H1 (cell line): ENCODE measurements around the gene ZGRF1. TPM values are rescaled to one million over a fixed set of nuclear protein-coding genes. Genes with fewer than 3 reads are reported as not detected.
A peak's percentile ranks its signal among the peaks of the same experiment; 100 is the strongest.

Experiments used
- ASH2L ChIP-seq: fragments of 200-600, 300-600 bp; sonication (generic); IDR thresholded peaks from one replicate; pipeline ENCODE4 v1.7.1; 2017; ENCODE audit warnings: low read length
- BCL11A ChIP-seq, 2 experiments: IDR thresholded peaks; one replicate each; pipeline ENCODE4 v1.6.1; 2011; ENCODE audit warnings: low read depth in 2 of 2, low read length in 2 of 2, mild to moderate bottlenecking in 2 of 2
- BRCA1 ChIP-seq: IDR thresholded peaks from 2 replicates; pipeline ENCODE4 v1.6.1; 2012; ENCODE audit warnings: low read depth, low read length, improper control_type of control experiment
- CBX5 ChIP-seq: fragments of 300-800, 300-1000 bp; sonication (generic); IDR thresholded peaks from 2 replicates; pipeline ENCODE4 v1.7.1; 2016; ENCODE audit warnings: antibody characterized with exemption, low read length, low read depth
- CHD1 ChIP-seq: IDR thresholded peaks from 2 replicates; pipeline ENCODE4 v1.6.1; 2012; ENCODE audit warnings: low read depth, low read length, improper control_type of control experiment
- CHD2 ChIP-seq: IDR thresholded peaks from 2 replicates; pipeline ENCODE4 v1.6.1; 2012; ENCODE audit warnings: low read length, improper control_type of control experiment
- CTBP2 ChIP-seq: IDR thresholded peaks from 2 replicates; pipeline ENCODE4 v1.7.0; 2011; ENCODE audit warnings: borderline replicate concordance, mild to moderate bottlenecking, moderate library complexity, mixed read lengths, low read length; ENCODE audit not compliant: insufficient read depth, insufficient read length
- EGR1 ChIP-seq: IDR thresholded peaks from 2 replicates; pipeline ENCODE4 v1.6.1; 2011; ENCODE audit warnings: low read depth, low read length, borderline replicate concordance
- FOSL1 ChIP-seq: IDR thresholded peaks from 2 replicates; pipeline ENCODE4 v1.6.1; 2011; ENCODE audit warnings: mild to moderate bottlenecking, low read depth, low read length, moderate library complexity; ENCODE audit not compliant: insufficient read depth
- GABPA ChIP-seq: IDR thresholded peaks from 2 replicates; pipeline ENCODE4 v1.6.1; 2011; ENCODE audit warnings: mild to moderate bottlenecking, low read length, moderate library complexity, borderline replicate concordance; ENCODE audit not compliant: insufficient read depth
- HDAC6 ChIP-seq: IDR thresholded peaks from one replicate; pipeline ENCODE4 v1.7.1; 2012; ENCODE audit warnings: low read depth, mild to moderate bottlenecking, inconsistent platforms, low read length, moderate library complexity
- NANOG ChIP-seq: IDR thresholded peaks from 2 replicates; pipeline ENCODE4 v1.6.1; 2011; ENCODE audit warnings: low read length, low read depth, mild to moderate bottlenecking, inconsistent platforms; ENCODE audit not compliant: insufficient read depth, poor library complexity, severe bottlenecking
- POLR2A ChIP-seq, 2 experiments: IDR thresholded peaks; 1 replicate in 1 of 2; 2 replicates in 1 of 2; pipeline ENCODE4 v1.6.1; 2011; ENCODE audit warnings: low read depth in 2 of 2, low read length in 2 of 2, mild to moderate bottlenecking in 2 of 2; ENCODE audit errors: control extremely low read depth in 1 of 2
- POLR2AphosphoS5 ChIP-seq: IDR thresholded peaks from 2 replicates; pipeline ENCODE4 v1.6.1; 2011; ENCODE audit warnings: low read depth, low read length
- RFX5 ChIP-seq: IDR thresholded peaks from 2 replicates; pipeline ENCODE4 v1.6.1; 2011; ENCODE audit warnings: low read depth, low read length, improper control_type of control experiment, borderline replicate concordance
- SIN3A ChIP-seq, 2 experiments: IDR thresholded peaks in 1 of 2; conservative IDR thresholded peaks in 1 of 2; 2 replicates each; pipeline ENCODE4 v1.6.1; 2011 to 2012; ENCODE audit warnings: low read length in 2 of 2, improper control_type of control experiment in 1 of 2, low read depth in 1 of 2, mild to moderate bottlenecking in 1 of 2
- SIRT6 ChIP-seq: IDR thresholded peaks from one replicate; pipeline ENCODE4 v1.7.1; 2012; ENCODE audit warnings: low read length, inconsistent platforms
- SP2 ChIP-seq: IDR thresholded peaks from 2 replicates; pipeline ENCODE4 v1.6.1; 2012; ENCODE audit warnings: mild to moderate bottlenecking, low read length, inconsistent platforms
- SP4 ChIP-seq: IDR thresholded peaks from 2 replicates; pipeline ENCODE4 v1.6.1; 2012; ENCODE audit warnings: low read length, inconsistent platforms
- SRF ChIP-seq: IDR thresholded peaks from 2 replicates; pipeline ENCODE4 v1.6.1; 2011; ENCODE audit warnings: mild to moderate bottlenecking, low read depth, low read length, moderate library complexity
- SUZ12 ChIP-seq: fragments of 200-600 bp; sonication (generic); IDR thresholded peaks from 2 replicates; pipeline ENCODE4 v1.6.1; 2012; ENCODE audit warnings: mild to moderate bottlenecking, inconsistent platforms, low read length, moderate library complexity, mixed read lengths
- TAF1 ChIP-seq: IDR thresholded peaks from 2 replicates; pipeline ENCODE4 v1.6.1; 2011; ENCODE audit warnings: mild to moderate bottlenecking, low read depth, low read length
- TCF12 ChIP-seq: IDR thresholded peaks from 2 replicates; pipeline ENCODE4 v1.6.1; 2011; ENCODE audit warnings: low read depth, mild to moderate bottlenecking, low read length
- TEAD4 ChIP-seq: IDR thresholded peaks from 2 replicates; pipeline ENCODE4 v1.6.1; 2012; ENCODE audit warnings: low read depth, low read length, inconsistent platforms, mixed read lengths
- polyA plus RNA-seq, 7 experiments: library from polyadenylated mRNA; depleted of rRNA in 3 of 7; stranded (reverse) in 5 of 7; unstranded in 2 of 7; fragments of >200 nt in 5 of 7; fragments of 200-250 nt in 2 of 7; gene quantifications; 1 replicate in 5 of 7; 2 replicates in 1 of 7; 4 replicates in 1 of 7; pipeline versions ENCODE4 v1.2.1 to v1.2.3, GENCODE V29; 2011 to 2013; ENCODE audit warnings: missing spikeins in 2 of 7, mixed read lengths in 2 of 7
- total RNA-seq: library from RNA; stranded (reverse); fragmentation: NEBNext Ultra II Directional; extraction: Animal tissue kit (Norgen Biotek cat#: 25700); gene quantifications from 2 replicates; pipeline ENCODE4 v1.2.1, GENCODE V29; 2021
- TF ChIP-seq, protein P1 (sequence below): IDR thresholded peaks from 2 replicates; pipeline ENCODE4 v1.6.1; 2011; ENCODE audit warnings: low read depth, mild to moderate bottlenecking, low read length; ENCODE audit not compliant: insufficient read depth

Gene ZGRF1
- total and polyA plus RNA-seq, 2 of the 8 experiments (the other 6 are each of a cell fraction or from before 2014, with no cell fraction given): 12.0 to 44.6 TPM

GRCh38 chr4:112646632-112647537 lies 10.2 kb upstream of the ZGRF1 start (continued):
- peak; percentile 87 for TF ChIP-seq CHD1
- TF ChIP-seq BRCA1: no peak
- no peak for TF ChIP-seq HDAC6
- TF ChIP-seq SRF: no peak
- no peak for TF ChIP-seq CBX5
- no peak; the same call in 1 of the 2 replicates for TF ChIP-seq CHD2
- no peak for TF ChIP-seq GABPA
- no peak for TF ChIP-seq TCF12
- TF ChIP-seq POLR2AphosphoS5: peak; percentile 97
- no peak for TF ChIP-seq FOSL1
- no peak for TF ChIP-seq BCL11A (IDR thresholded peaks at IDR 0.05; ENCODE audit: low read depth in 2 of 2, low read length in 2 of 2)
- no peak for TF ChIP-seq RFX5
- TF ChIP-seq SP4: 0 out of 2 replicates have a peak, but pooled peaks have one; percentile 10
- peak; percentile 86 to 96 for TF ChIP-seq POLR2A (IDR thresholded peaks at IDR 0.05; ENCODE audit: control extremely low read depth in 1 of 2, low read depth in 2 of 2, low read length in 2 of 2)
- TF ChIP-seq, protein P1, sequence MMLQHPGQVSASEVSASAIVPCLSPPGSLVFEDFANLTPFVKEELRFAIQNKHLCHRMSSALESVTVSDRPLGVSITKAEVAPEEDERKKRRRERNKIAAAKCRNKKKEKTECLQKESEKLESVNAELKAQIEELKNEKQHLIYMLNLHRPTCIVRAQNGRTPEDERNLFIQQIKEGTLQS: no peak
- no peak for TF ChIP-seq SUZ12
- TF ChIP-seq SIN3A (conservative IDR thresholded peaks at IDR 0.05 in 1 of 2, IDR thresholded peaks at IDR 0.05 in 1 of 2; ENCODE audit: low read depth in 1 of 2, low read length in 2 of 2): 0 out of 4 replicates have a peak, but pooled peaks of 1 of the 2 experiments have one; percentile 43
- no peak for TF ChIP-seq CTBP2
- peak; percentile 61 for TF ChIP-seq ASH2L
- peak; percentile 98 for TF ChIP-seq SIRT6
- TF ChIP-seq NANOG: no peak
- TF ChIP-seq TAF1: peak; percentile 61
- no peak for TF ChIP-seq TEAD4
- TF ChIP-seq SP2: no peak
- 0 out of 2 replicates have a peak, but pooled peaks have one; percentile 52 for TF ChIP-seq EGR1
